ENCODE results near the gene STK32C.

DNA sequence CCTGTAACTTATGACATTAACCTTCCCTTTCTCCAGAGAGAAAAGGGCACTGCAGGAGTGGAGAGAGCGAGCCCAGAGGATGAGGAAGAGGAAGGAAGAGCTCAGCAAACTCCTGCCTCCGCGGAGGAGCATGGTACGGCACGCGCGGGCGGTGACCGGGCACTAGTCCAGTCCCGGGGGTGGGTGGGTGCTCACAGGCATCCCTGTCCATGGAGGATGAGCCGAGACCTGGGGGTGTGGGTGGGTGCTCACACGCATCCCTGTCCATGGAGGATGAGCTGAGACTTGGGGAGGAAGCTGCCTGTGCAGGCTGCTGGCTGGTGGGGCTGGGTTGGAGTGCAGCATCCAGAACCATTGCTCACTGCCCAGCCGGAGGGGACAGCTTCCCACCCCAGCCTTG is 48.0 kb upstream of the STK32C start:
- TF ChIP-seq CTCF (IDR thresholded peaks at IDR 0.05) (no peak), ZFX (IDR thresholded peaks at IDR 0.05; ENCODE audit: borderline replicate concordance) (no peak)

All from 22Rv1 (cell line).